GM23338 (cell line): ENCODE data around the gene PSMC4. TPM values are rescaled to one million over a fixed set of nuclear protein-coding genes. Genes with fewer than 3 reads are reported as not detected.
A peak's percentile ranks its signal among the peaks of the same experiment; 100 is the strongest.

Experiments
- ATAC-seq: fragments of 200-7000 bp; cut with Tn5 transposase; 3 replicates; pipeline ENCODE4 v1.9.1; 2020
- DNase-seq: peaks from one replicate; pipeline ENCODE4 v3.0.0-alpha.2; 2015; ENCODE audit warnings: low spot score
- H2AFZ ChIP-seq: fragments of 200-600 bp; sonication (generic); 2 replicates; pipeline ENCODE4 v1.8.0; 2016; ENCODE audit warnings: antibody characterized with exemption, mild to moderate bottlenecking, moderate library complexity
- H3F3A ChIP-seq: fragments of 200-600 bp; sonication (generic); replicated peaks from 2 replicates; pipeline ENCODE4 v1.8.0; 2017; ENCODE audit warnings: antibody characterized with exemption, mixed run types, low read depth
- H3K27ac ChIP-seq: fragments of 200-600 bp; sonication (generic); 2 replicates; pipeline ENCODE4 v1.6.1; 2016; ENCODE audit warnings: low read depth
- H3K27me3 ChIP-seq: fragments of 200-600 bp; sonication (generic); 2 replicates; pipeline ENCODE4 v1.8.0; 2016; ENCODE audit warnings: mild to moderate bottlenecking, mixed run types, moderate library complexity; ENCODE audit not compliant: insufficient read depth
- H3K36me3 ChIP-seq: fragments of 200-600 bp; sonication (generic); 2 replicates; pipeline ENCODE4 v1.8.0; 2016; ENCODE audit warnings: mild to moderate bottlenecking; ENCODE audit not compliant: insufficient read depth
- H3K4me1 ChIP-seq: fragments of 200-600 bp; sonication (generic); 2 replicates; pipeline ENCODE4 v1.8.0; 2016; ENCODE audit warnings: mild to moderate bottlenecking, moderate library complexity; ENCODE audit not compliant: insufficient read depth
- H3K4me2 ChIP-seq: fragments of 200-600 bp; sonication (generic); 2 replicates; pipeline ENCODE4 v1.7.1; 2017; ENCODE audit warnings: mixed run types
- H3K4me3 ChIP-seq: fragments of 200-600 bp; sonication (generic); 2 replicates; pipeline ENCODE4 v1.6.1; 2016; ENCODE audit warnings: mixed run types
- H3K79me2 ChIP-seq: fragments of 200-600 bp; sonication (generic); replicated peaks from 2 replicates; pipeline ENCODE4 v1.8.0; 2017; ENCODE audit warnings: mild to moderate bottlenecking; ENCODE audit not compliant: insufficient read depth
- H3K9me2 ChIP-seq: fragments of 200-600 bp; sonication (generic); 2 replicates; pipeline ENCODE4 v1.8.0; 2017; ENCODE audit not compliant: insufficient read depth
- H4K20me1 ChIP-seq: fragments of 200-600 bp; sonication (generic); replicated peaks from 2 replicates; pipeline ENCODE4 v1.8.0; 2017; ENCODE audit warnings: mild to moderate bottlenecking; ENCODE audit not compliant: insufficient read depth
- H3K27ac Mint-ChIP-seq: 2 replicates; pipeline ENCODE4 v1.8.0; 2020; ENCODE audit warnings: inconsistent platforms, mild to moderate bottlenecking, moderate library complexity, mixed read lengths
- H3K27me3 Mint-ChIP-seq: 3 replicates; pipeline ENCODE4 v1.8.0; 2022; ENCODE audit warnings: low read depth, mild to moderate bottlenecking, moderate library complexity, mixed read lengths, inconsistent platforms; ENCODE audit not compliant: insufficient read depth, poor library complexity
- H3K36me3 Mint-ChIP-seq: 3 replicates; pipeline ENCODE4 v1.8.0; 2021; ENCODE audit warnings: low read depth, mild to moderate bottlenecking, inconsistent platforms, moderate library complexity, mixed read lengths
- H3K4me1 Mint-ChIP-seq: 3 replicates; pipeline ENCODE4 v1.8.0; 2020; ENCODE audit warnings: mild to moderate bottlenecking, inconsistent platforms, mixed read lengths
- H3K4me3 Mint-ChIP-seq: 3 replicates; pipeline ENCODE4 v1.8.0; 2021; ENCODE audit warnings: moderate library complexity, mild to moderate bottlenecking, inconsistent platforms, mixed read lengths
- H3K9me3 Mint-ChIP-seq: 3 replicates; pipeline ENCODE4 v1.8.0; 2020; ENCODE audit warnings: moderate library complexity, mild to moderate bottlenecking, inconsistent platforms, mixed read lengths
- CREB1 ChIP-seq: fragments of 250-450 bp; sonication (Bioruptor Pico); IDR thresholded peaks from 2 replicates; pipeline ENCODE4 v1.5.0; 2020; ENCODE audit warnings: low read depth, mild to moderate bottlenecking, moderate library complexity
- CTCF ChIP-seq, 2 experiments: fragments of 200-600 bp in 1 of 2; sonication (generic) in 1 of 2; conservative IDR thresholded peaks; 2 replicates each; pipeline versions ENCODE4 v1.5.1 to v1.6.1; 2016 to 2017; ENCODE audit warnings: antibody characterized with exemption in 2 of 2, low read depth in 2 of 2, mild to moderate bottlenecking in 2 of 2, moderate library complexity in 1 of 2
- ETS1 ChIP-seq: IDR thresholded peaks from 2 replicates; pipeline ENCODE4 v1.6.1; 2016; ENCODE audit warnings: antibody characterized with exemption
- EZH2 ChIP-seq: fragments of 200-600 bp; sonication (generic); IDR thresholded peaks from one replicate; pipeline ENCODE4 v1.8.0; 2017; ENCODE audit warnings: antibody characterized with exemption, mild to moderate bottlenecking, low read depth; ENCODE audit not compliant: unreplicated experiment
- EZH2phosphoT487 ChIP-seq: fragments of 200-600 bp; sonication (generic); IDR thresholded peaks from one replicate; pipeline ENCODE4 v1.8.1; 2018; ENCODE audit warnings: antibody characterized with exemption; ENCODE audit not compliant: unreplicated experiment
- JUNB ChIP-seq: IDR thresholded peaks from one replicate; pipeline ENCODE4 v1.6.1; 2016; ENCODE audit warnings: antibody characterized with exemption; ENCODE audit not compliant: unreplicated experiment
- NANOG ChIP-seq: IDR thresholded peaks from 2 replicates; pipeline ENCODE4 v1.6.1; 2016; ENCODE audit warnings: antibody characterized with exemption, borderline replicate concordance
- POLR2AphosphoS5 ChIP-seq: IDR thresholded peaks from 2 replicates; pipeline ENCODE4 v1.6.1; 2016; ENCODE audit warnings: antibody characterized with exemption, low read depth
- REST ChIP-seq: IDR thresholded peaks from one replicate; pipeline ENCODE4 v1.6.1; 2018; ENCODE audit warnings: antibody characterized with exemption; ENCODE audit not compliant: unreplicated experiment
- STAT1 ChIP-seq: IDR thresholded peaks from one replicate; pipeline ENCODE4 v1.6.1; 2016; ENCODE audit warnings: antibody characterized with exemption; ENCODE audit not compliant: unreplicated experiment
- ZNF114 ChIP-seq: fragments of 250-450 bp; sonication (Bioruptor Pico); IDR thresholded peaks from 2 replicates; pipeline ENCODE4 v1.5.0; 2020; ENCODE audit warnings: mild to moderate bottlenecking, moderate library complexity
- ZNF331 ChIP-seq: fragments of 250-450 bp; sonication (Bioruptor Pico); IDR thresholded peaks from 2 replicates; pipeline ENCODE4 v1.5.0; 2020; ENCODE audit warnings: low read depth, mild to moderate bottlenecking, moderate library complexity
- ZNF462 ChIP-seq: fragments of 250-450 bp; sonication (Bioruptor Pico); IDR thresholded peaks from 2 replicates; pipeline ENCODE4 v1.5.0; 2020; ENCODE audit warnings: mild to moderate bottlenecking, moderate library complexity
- polyA plus RNA-seq: library from polyadenylated mRNA; unstranded; fragments of >200 nt; fragmentation: Nextera tagmentation; extraction: Ambion mirVana; gene quantifications from 2 replicates; pipeline ENCODE4 v1.2.1, GENCODE V29; 2016
- total RNA-seq: library from RNA; depleted of rRNA; stranded (reverse); fragments of >200 nt; shearing (Covaris generic); gene quantifications from 2 replicates; pipeline ENCODE4 v1.2.3, GENCODE V29; 2014

The PSMC4 gene
- total and polyA plus RNA-seq, 2 experiments from 2014 or later = 135 to 147 TPM

- Histone ChIP-seq H2AFZ (peak overlapping the region; percentile 97), H3K9me2 (no peaks in the 10 kb centered on the region), H3K4me3 (peak overlapping the region; percentile 82), H3K79me2 (peaks cover 25% of the 10 kb centered on the region), H3K27me3 (no peaks in the 10 kb centered on the region), H3K4me1 (no peaks in the 10 kb centered on the region; the same call in 1 of the 2 replicates), H4K20me1 (no peaks in the 10 kb centered on the region), H3K4me2 (peak overlapping the region; percentile 81), H3K36me3 (0 out of 2 replicates have a peak, but pooled peaks cover 3% of the 10 kb centered on the region), H3K27ac (no peak overlapping the region), H3F3A (no peaks in the 10 kb centered on the region; the same call in 1 of the 2 replicates)
- no peak for DNase-seq
- Mint-ChIP-seq H3K27ac (no peak overlapping the region), H3K36me3 (peaks cover 21% of the 10 kb centered on the region), H3K9me3 (peaks cover 31% of the 10 kb centered on the region), H3K4me3 (peak overlapping the region; percentile 92), H3K4me1 (peaks cover 9% of the 10 kb centered on the region; the same call in 1 of the 3 replicates), H3K27me3 (peaks cover 2% of the 10 kb centered on the region)
- TF ChIP-seq ETS1 = no peak
- no peak for TF ChIP-seq ZNF331 (CRISPR knock-in tag)
- no peak for TF ChIP-seq ZNF462 (CRISPR knock-in tag)
- no peak for TF ChIP-seq EZH2phosphoT487
- TF ChIP-seq CTCF (conservative IDR thresholded peaks at IDR 0.05; ENCODE audit: low read depth in 2 of 2) = no peak
- no peak for TF ChIP-seq POLR2AphosphoS5
- no peak for TF ChIP-seq STAT1
- TF ChIP-seq ZNF114 (CRISPR knock-in tag) = no peak
- no peak for TF ChIP-seq NANOG
- TF ChIP-seq EZH2 = no peak
- no peak for TF ChIP-seq CREB1
- no peak for TF ChIP-seq REST
- no peak for TF ChIP-seq JUNB
- ATAC-seq = no peak
Measured at GRCh38 chr19:39997638-39998216, 26.8 kb downstream of the PSMC4 start.
